SW 1271 (cell line): Measurements from ENCODE around the gene LLGL2.
"Not testable (repeated sequence)": the region's sequence is repeated elsewhere in the genome, so short reads cannot be mapped to it uniquely, and the experiment has no call there.

Experiments
- DNase-seq, 2 experiments: peaks; one replicate each; lab custom pipeline; 2025; lab: John Stamatoyannopoulos, UW

The LLGL2 gene, protein sequence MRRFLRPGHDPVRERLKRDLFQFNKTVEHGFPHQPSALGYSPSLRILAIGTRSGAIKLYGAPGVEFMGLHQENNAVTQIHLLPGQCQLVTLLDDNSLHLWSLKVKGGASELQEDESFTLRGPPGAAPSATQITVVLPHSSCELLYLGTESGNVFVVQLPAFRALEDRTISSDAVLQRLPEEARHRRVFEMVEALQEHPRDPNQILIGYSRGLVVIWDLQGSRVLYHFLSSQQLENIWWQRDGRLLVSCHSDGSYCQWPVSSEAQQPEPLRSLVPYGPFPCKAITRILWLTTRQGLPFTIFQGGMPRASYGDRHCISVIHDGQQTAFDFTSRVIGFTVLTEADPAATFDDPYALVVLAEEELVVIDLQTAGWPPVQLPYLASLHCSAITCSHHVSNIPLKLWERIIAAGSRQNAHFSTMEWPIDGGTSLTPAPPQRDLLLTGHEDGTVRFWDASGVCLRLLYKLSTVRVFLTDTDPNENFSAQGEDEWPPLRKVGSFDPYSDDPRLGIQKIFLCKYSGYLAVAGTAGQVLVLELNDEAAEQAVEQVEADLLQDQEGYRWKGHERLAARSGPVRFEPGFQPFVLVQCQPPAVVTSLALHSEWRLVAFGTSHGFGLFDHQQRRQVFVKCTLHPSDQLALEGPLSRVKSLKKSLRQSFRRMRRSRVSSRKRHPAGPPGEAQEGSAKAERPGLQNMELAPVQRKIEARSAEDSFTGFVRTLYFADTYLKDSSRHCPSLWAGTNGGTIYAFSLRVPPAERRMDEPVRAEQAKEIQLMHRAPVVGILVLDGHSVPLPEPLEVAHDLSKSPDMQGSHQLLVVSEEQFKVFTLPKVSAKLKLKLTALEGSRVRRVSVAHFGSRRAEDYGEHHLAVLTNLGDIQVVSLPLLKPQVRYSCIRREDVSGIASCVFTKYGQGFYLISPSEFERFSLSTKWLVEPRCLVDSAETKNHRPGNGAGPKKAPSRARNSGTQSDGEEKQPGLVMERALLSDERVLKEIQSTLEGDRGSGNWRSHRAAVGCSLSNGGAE

DNA sequence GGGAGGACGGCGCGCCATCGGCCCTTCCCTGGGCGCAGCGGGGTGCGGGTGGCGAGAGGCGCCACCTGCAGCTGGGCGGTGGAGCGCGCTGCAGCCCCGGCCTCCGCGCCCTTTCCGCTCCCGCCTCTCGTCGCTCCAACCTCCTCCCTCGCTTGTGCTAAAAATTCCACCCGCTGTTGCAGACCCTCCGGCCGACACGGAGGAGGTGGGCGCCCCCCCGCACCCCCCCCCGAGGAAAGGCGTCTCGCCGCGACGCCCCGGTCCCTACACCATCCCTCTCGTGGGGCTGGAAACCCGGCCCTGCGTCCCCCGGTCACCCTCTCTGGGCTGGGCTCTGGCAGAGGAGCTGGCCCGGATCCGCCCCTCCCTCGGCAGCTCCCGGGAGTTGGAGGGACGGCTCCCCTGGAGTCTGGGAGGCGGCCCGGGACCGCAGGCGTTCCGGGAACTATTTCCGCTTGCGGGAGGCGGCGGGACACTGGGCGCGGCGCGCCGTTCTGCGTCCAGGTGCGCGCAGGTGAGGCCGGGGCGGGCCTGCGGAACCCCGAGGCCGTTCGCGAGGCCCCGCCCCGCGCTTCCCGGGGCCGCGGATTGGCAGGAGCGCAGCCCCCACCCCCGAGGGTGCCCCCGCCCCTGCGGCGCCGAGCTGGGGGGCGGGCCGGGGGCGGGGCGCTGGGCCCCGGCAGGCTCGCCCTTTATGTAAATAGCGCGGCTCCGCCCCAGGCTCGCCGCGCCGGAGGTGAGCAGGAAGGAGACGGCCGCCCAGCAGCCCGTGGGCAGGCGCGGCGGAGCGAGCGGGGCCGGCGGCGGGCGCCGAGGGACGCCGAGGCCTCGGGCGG lies at the start of gene LLGL2:
Gene LLGL2 (plus strand): TSS at position 728 of the 836 bp plus-strand sequence. CDS start 17,730 bp downstream, outside the sequence.
- DNase-seq: peak; percentile 47 to 57

DNA sequence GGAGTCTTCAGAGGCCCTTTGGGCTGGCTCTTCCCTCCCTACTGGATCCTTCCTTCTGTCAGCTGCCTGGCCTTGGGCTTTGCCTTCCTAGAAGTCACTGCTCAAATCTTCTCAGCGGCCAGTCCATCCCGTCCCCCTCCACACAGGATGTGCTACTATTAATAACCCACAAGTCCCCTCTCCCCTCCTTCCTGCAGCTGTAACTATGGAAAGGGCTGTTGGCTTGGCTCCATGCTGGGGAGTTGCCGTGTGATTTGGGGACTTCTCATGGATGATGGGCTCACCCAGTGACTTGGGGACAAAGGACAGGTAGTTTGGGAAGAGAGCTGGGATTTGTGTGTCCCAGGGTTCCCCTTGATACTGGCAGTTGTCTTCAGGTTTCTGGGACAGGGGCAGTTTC lies 49.6 kb upstream of the LLGL2 start:
- no peak for DNase-seq

DNA sequence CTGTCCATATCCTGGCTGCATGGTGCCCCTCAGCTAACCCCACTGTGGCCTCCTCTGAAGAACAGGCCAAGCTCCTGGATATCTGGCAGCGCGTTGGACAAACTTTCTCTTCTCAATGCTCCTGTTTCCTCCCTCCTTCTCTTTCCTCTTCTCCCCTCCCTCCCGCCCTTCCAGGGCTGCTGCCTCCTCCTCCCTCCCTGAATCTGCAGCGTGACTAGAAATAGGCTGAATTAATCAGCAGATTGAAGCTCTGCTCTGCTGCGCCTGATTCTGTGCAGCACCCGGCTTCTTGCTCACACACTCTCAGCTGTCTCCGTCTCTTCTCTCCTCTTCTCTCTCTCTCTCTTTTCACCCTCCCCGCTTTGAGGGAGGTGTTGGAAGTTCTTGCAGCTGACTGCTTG lies 49.2 kb upstream of the LLGL2 start:
- no peak for DNase-seq

DNA sequence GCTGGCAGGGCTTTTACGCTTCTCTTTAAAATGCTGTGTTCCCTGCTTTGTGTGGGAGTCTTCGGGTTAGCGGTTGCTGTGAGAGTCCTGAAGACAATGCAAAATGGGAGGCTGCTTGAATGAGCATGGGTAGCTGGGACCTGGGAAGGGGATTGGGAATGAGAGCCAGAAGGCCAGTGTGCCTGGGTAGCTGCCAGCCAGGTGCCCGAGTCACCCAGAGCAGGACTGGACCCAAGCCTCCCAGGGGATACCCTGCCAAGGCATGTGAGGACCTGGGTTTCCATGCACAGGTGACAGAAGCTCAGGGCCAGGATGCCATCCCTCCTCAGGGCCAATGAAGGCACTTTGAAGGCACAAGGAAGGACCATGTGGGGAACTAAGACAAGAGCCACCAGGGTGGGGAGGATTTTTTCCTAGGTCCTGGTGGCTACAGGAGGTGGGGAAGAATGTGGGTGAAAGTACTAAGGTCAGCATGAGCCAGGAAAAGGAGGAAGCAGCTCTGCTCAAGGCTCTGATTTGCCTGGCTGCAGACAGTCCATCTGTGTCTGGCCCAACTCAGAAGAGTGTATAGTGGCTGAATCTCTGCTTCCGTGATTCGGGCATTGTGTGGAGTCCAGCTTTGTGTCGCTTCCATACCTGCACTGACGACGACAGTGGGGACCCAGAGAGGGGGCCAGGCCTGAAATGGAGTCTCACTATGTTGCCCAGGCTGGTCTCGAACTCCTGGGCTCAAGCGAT lies 48.6 kb upstream of the LLGL2 start:
- DNase-seq: no peak

DNA sequence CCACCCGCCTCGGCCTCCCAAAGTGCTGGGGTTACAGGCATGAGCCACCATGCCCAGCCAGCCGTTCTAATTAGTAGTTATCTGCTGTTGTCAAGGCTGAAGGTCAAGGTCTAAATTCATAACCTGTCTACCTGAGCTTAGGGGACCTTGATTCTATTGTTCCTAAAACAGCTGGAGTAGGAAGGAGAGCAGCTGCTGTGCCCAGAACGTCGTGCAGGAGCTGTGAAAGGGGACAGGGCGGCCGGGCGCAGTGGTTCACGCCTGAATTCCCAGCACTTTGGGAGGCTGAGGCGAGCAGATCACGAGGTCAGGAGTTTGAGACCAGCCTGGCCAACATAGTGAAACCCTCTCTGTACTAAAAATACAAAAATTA lies 48.0 kb upstream of the LLGL2 start:
- not testable (repeated sequence) for DNase-seq

DNA sequence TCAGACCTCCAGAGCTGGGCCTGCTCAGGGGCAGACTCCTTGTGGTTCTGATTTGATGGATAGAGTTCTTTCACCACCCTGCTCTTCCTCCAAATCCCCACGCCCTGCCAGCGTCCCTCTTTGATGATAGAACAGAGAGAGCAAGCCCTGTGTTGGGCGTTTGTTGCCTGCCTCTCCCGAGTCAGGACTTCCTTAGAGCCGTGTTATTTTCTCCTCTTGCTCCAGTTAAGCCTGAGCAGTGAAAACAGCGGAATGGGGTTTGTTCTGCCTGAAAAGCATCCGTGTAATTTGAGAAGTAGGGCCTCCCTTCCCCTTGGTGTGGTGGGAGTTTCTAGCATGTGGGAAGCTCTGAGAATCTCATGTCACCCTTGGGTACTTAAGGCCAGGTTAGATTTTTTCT lies 47.0 kb upstream of the LLGL2 start:
- DNase-seq: no peak

DNA sequence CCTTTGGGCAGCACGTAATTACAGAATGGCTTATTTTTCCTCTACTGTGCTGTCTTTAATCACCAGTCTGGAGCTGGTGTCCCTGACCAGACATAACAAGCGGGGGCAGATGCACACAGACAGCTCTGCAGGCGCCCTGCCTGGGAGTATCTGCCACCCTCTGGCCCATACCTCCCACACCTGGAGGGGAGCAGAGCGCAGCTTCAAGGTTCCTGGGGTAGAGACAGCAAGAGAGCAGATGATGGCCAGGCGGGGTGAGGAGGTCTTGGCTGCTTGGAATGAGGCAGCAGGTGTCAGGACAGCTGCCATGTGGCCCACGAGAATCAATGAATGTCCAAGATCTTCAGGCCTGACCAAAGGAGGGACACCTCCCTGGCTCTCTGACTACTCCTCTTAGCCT lies 45.2 kb upstream of the LLGL2 start:
- DNase-seq: no peak

DNA sequence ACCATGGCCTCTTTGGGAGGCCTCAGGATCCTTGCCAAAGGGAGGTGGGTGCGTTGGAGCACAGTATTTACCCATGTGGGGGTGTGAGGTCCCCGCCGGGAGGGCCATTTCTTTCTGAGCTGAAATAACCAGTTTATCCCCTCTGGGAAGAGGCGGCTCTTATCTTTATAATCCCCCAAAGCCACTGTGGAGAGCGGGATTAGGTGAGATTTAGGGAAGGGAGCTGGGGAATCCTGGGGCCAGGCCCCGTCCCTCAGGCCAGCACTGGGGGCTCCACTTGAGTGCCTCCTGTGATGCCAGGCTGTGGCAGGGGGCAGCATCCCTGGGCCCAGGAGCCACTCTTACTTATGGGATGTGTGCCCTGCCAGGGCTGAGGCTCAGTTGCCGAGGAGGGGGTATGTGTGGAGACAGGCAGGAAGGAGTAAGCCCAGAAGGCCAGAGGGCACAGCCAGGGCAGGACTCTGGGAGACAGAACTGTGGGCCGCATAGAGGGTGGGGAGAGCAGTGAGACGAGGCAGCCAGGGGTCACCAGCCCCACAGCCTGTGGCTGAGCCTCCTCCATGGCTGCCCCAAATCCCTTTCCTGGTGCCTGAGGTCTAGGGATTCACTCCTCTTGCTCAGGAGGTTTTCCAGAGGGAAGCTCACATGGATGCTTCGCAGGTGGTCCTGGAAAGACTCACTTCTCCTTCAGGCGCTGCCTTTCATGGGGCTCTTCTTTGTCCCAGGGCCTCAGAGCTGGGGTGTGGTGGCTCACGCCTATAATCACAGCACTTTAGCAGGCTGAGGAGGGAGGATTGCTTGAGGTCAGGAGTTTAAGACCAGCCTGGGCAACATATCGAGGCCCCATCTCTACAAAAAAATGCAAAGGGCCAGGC lies 44.1 kb upstream of the LLGL2 start:
- no peak for DNase-seq

DNA sequence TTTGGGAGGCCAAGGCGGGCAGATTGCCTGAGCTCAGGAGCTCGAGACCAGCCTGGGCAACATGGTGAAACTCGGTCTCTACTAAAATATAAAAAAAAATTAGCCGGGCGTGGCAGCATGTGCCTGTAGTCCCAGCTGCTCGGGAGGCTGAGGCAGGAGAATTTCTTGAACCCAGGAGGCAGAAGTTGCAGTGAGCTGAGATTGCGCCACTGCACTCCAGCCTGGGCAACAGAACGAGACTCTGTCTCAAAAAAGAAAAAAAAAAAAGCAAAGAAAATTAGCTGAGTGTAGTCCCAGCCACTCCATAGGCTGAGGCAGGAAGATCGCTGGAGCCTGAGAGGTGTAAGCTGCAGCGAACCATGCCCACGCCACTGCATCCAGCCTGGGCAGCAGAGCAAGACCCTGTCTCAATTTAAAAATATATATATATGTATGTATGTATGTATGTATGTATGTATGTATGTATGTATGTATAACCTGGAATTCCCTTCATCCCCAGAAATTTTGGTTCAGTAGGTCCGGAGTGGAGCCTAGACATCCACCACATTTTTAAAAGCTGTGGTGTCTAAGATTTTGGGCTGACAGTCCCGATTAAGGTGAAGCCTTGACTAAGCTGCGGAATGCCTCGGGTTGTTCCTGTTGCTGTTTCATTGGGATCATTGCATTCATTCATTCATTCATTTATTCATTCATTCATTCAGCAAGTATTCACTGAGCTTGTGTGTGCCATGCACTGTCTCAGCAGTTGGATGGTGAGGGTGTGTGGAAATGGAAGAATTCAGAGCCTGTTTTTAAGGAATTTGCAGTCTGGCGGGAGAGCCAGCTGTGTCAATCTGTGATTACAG lies 43.2 kb upstream of the LLGL2 start:
- no peak for DNase-seq

DNA sequence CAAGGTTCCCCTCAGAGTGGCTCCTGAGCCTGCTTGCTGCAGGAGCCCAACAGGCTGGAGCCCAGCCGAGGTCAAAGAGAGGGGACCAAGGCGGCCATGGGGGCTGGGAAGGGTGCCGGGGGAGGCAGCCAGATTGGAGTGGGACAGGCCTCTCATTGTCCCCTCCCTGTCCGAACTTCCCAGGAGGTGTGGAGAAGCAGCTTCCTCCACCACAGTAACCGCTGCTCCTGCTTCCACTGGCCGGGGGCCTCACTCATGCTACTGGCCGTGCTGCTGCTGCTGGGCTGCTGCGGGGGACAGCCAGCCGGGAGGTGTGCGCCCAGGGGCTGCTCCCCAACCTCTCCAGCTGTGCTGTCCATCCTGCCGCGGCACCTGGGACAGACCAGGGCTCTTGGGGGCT lies 39.8 kb upstream of the LLGL2 start:
- no peak for DNase-seq

DNA sequence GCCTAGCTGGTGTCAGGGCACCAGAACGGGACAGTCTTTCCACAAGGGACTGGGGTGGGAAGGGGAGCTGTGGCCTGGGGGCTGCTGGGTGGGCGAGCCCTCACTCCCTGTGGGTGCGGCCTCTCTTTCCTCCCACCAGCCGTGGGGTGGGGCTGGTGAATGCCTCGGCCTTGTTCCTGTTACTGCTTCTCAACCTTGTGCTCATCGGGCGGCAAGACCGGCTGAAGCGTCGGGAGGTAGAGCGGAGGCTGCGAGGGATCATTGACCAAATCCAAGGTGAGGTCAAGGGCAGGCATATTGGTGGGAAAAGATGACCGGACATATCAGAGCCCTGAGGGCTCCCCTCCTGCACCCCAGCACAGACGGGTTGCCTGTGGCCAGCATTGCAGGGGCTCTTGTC lies 39.3 kb upstream of the LLGL2 start:
- no peak for DNase-seq

DNA sequence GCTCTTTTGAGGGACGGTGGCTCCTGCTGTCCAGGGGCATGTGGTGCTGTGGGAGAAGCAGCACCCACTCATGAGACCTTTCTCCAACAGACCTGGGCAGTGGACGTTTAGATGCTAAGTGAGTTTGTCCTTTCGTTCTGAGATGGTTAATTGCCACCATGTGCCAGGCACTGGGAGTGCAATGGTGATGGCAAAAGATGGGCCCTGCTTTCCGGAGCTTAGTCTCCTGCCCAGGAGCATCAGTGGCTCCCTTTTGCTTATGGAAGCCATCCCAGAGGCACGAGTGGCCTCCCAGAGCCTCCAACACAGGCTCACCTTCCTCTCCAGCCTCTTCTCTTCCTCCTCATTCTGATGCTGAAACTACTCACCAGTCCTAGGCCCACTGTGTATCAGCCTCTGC lies 38.5 kb upstream of the LLGL2 start:
- no peak for DNase-seq

DNA sequence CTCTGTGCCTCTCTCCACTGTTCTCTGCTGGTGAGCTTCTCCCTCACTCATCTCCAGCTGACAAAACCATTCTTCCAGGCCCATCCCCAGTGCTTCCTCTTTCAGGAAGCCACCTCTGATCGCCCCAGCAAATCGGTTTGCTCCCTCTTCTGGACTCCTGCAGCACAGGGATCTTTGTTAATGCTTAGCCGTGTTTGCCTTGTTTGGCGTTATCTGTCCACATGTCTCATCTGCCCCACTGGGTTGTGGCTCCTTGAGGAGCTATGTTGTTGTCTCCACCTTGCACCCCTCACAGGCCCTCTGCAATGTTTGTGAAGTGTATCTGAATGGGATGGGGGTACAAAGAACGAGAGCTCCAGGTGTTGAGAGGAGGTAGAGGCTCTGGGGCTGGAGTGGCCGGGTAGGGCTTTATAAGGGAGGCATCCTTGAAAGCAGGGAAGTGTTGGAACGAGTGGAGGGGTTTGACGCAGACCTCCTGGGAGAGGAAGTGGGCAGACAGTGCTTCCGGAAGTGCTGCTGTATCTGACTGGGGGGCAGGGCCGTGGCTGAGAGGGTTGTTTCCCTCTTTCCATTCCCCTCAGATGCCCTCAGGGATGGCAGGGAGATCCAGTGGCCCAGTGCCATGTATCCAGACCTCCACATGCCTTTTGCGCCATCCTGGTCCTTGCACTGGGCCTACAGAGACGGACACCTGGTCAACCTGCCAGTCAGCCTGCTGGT lies 38.0 kb upstream of the LLGL2 start:
- no peak for DNase-seq

DNA sequence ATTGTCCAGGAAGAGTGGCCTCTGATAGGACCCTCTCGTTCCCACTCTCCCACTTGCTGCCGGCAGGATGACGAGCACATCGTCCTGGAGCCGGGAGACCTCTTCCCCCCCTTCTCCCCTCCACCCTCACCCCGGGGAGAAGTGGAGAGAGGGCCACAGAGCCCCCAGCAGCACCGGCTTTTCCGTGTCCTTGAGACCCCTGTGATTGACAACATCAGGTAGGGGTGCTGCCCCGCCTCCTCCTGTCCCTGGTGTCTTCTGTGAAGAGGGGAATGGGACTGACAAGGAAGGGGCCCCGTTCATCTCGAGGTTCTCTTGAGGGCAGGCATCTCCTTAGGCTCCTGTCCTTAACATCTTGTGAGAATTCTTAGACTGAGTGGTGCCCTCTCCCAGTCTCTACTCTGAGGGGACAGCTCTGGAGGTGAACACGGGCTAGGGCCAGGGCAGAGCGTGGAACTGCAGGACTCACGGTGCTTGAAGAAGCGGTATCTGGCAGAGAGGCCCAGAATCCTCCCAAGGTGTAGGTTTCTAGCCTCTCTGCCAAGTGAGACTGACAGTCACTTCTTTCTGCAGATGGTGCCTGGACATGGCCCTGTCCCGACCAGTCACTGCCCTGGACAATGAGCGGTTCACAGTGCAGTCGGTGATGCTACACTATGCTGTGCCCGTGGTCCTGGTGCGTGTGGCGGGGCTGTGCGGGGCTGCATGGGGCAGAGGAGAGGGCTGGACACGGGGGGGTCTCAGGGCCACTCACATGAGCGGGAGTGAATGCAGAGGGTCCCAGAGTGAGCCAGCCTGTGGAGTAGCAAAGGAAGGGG lies 36.6 kb upstream of the LLGL2 start:
- DNase-seq: no peak

DNA sequence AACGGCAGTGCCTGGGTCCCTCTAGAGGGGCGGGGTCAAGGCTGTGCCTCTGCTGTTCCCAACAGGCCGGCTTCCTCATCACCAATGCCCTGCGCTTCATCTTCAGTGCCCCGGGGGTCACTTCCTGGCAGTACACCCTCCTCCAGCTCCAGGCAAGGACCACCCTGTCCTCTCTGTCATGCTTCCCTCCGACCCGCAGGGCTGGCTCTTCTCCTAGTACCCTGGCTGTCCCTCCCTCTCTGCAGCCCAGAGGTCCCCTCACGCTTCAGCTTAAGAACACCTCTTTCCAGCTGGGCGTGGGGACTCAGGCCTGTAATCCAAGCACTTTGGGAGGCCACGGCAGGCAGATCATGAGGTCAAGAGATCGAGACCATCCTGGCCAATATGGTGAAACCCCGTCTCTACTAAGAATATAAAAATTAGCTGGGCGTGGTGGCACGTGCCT lies 36.0 kb upstream of the LLGL2 start:
- DNase-seq: no peak

DNA sequence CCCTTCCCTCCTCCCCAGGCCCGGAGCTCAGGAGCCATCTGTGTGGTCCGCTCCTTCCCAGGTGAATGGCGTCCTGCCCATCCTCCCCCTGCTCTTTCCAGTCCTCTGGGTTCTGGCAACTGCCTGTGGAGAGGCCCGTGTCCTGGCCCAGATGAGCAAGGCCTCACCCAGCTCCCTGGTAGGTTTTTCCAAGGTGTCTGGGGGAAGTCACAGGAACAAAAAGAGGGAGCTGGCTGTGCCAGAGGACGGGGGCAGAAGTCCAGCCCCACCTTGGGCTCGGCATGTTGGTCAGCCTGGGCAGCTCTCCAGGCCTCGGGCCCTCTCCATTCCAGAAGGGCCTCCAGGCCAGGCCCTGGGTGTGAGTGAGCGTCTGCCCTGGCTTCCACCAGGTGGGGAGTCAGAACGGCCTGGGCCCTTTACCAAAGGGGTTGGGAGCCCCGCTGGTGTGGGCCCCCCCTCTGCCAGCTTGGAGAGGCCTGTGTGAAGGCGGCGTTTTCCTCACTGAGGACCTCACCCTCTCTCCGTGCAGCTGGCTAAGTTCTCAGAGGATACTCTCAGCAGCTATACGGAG lies 35.2 kb upstream of the LLGL2 start:
- no peak for DNase-seq

DNA sequence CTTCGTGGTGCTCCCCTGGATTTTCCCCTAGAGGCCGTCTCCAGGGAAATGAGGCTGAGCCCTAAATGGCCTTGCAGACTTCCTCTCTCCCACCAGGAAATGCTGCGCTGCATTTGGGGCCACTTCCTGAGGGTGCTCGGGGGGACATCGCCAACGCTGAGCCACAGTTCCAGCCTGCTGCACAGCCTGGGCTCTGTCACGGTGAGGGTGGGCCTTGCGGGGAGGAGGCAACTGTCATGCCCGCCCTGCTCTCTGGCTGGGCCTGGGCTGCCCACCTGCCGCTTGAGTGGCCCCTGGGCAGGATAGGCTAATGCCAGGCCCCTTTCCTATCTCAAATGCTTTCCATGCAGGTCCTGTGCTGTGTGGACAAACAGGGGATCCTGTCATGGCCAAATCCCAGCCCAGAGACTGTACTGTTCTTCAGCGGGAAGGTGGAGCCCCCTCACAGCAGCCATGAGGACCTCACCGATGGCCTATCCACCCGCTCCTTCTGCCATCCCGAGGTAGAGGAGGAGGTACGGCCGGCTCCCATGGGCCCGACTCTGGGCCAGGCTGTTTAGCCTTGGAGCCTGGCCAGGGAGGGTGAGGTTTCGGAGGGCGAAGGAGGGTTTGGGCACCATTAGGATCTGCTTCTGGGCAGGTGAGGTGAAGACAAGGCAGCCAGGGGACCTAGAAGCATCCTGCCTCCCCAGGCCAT lies 34.4 kb upstream of the LLGL2 start:
- no peak for DNase-seq
